GM12878 (cell line): ENCODE data around the gene ZNF282. TPM values are rescaled to one million over a fixed set of nuclear protein-coding genes. Genes with fewer than 3 reads are reported as not detected.
A peak's percentile ranks its signal among the peaks of the same experiment; 100 is the strongest.

ENCODE experiments used
- CBX5 ChIP-seq: sonication (generic); IDR thresholded peaks from 2 replicates; pipeline ENCODE4 v1.6.1; 2016; ENCODE audit warnings: low read depth, moderate library complexity, mild to moderate bottlenecking, inconsistent platforms
- CTCF ChIP-seq, 3 experiments: IDR thresholded peaks in 2 of 3; conservative IDR thresholded peaks in 1 of 3; 2 replicates each; pipeline ENCODE4 v1.5.1; 2011; ENCODE audit warnings: low read depth in 3 of 3, low read length in 3 of 3, mild to moderate bottlenecking in 3 of 3, control low read depth in 2 of 3, moderate library complexity in 2 of 3, inconsistent platforms in 1 of 3, mixed read lengths in 1 of 3; ENCODE audit not compliant: control insufficient read depth in 2 of 3, insufficient read depth in 1 of 3; ENCODE audit errors: extremely low read depth in 1 of 3
- DPF2 ChIP-seq: fragments of 450-650 bp; IDR thresholded peaks from 2 replicates; pipeline ENCODE4 v1.6.1; 2017; ENCODE audit warnings: mild to moderate bottlenecking
- E2F8 ChIP-seq: fragments of 450-650 bp; IDR thresholded peaks from 2 replicates; pipeline ENCODE4 v1.6.1; 2018; ENCODE audit warnings: mild to moderate bottlenecking, low read depth, moderate library complexity; ENCODE audit not compliant: partially characterized antibody
- EP300 ChIP-seq, 2 experiments: fragments of 150-350 bp in 1 of 2; IDR thresholded peaks; 2 replicates each; pipeline ENCODE4 v1.6.1; 2011 to 2012; ENCODE audit warnings: low read depth in 2 of 2, low read length in 2 of 2, borderline replicate concordance in 1 of 2, improper control_type of control experiment in 1 of 2, inconsistent platforms in 1 of 2; ENCODE audit not compliant: control insufficient read depth in 1 of 2
- GABPA ChIP-seq: IDR thresholded peaks from 2 replicates; pipeline ENCODE4 v1.6.1; 2014; ENCODE audit warnings: antibody characterized with exemption, low read depth, mild to moderate bottlenecking, inconsistent platforms
- KLF5 ChIP-seq: fragments of 450-650 bp; IDR thresholded peaks from 2 replicates; pipeline ENCODE4 v1.6.1; 2014; ENCODE audit warnings: mild to moderate bottlenecking; ENCODE audit not compliant: partially characterized antibody
- MTA3 ChIP-seq: IDR thresholded peaks from 2 replicates; pipeline ENCODE4 v1.6.1; 2012; ENCODE audit warnings: low read length, inconsistent platforms, borderline replicate concordance
- NR2C1 ChIP-seq: fragments of 450-650 bp; IDR thresholded peaks from 2 replicates; pipeline ENCODE4 v1.6.1; 2017; ENCODE audit warnings: antibody characterized with exemption, mild to moderate bottlenecking, moderate library complexity
- NR2C2 ChIP-seq: IDR thresholded peaks from 2 replicates; pipeline ENCODE4 v1.6.1; 2011; ENCODE audit warnings: borderline replicate concordance, low read depth; ENCODE audit not compliant: control insufficient read depth, insufficient read length
- PML ChIP-seq: IDR thresholded peaks from 2 replicates; pipeline ENCODE4 v1.6.1; 2012; ENCODE audit warnings: low read length, inconsistent platforms
- POLR2AphosphoS2 ChIP-seq: IDR thresholded peaks from 2 replicates; pipeline ENCODE4 v1.6.1; 2011; ENCODE audit warnings: low read depth, mild to moderate bottlenecking, low read length, improper control_type of control experiment, moderate library complexity
- SREBF1 ChIP-seq: IDR thresholded peaks from 2 replicates; pipeline ENCODE4 v1.6.1; 2012; ENCODE audit warnings: mild to moderate bottlenecking, low read length
- TARDBP ChIP-seq: IDR thresholded peaks from 2 replicates; pipeline ENCODE4 v1.6.1; 2016; ENCODE audit warnings: borderline replicate concordance
- YY1 ChIP-seq: IDR thresholded peaks from 2 replicates; pipeline ENCODE4 v1.6.1; 2011; ENCODE audit warnings: low read depth, mild to moderate bottlenecking, low read length
- ZBED1 ChIP-seq: IDR thresholded peaks from 2 replicates; pipeline ENCODE4 v1.6.1; 2016; ENCODE audit warnings: borderline replicate concordance
- ZNF207 ChIP-seq: fragments of 450-650 bp; IDR thresholded peaks from 2 replicates; pipeline ENCODE4 v1.6.1; 2014; ENCODE audit warnings: antibody characterized with exemption, mild to moderate bottlenecking, borderline replicate concordance
- polyA plus RNA-seq, 11 experiments: library from polyadenylated mRNA; depleted of rRNA in 4 of 11; unstranded in 6 of 11; stranded (reverse) in 5 of 11; fragments of >200 nt; fragmentation: Nextera tagmentation in 4 of 11; fragmentation: Illumina TruSeq in 1 of 11; extraction: Ambion mirVana in 4 of 11; extraction: Trizol in 1 of 11; gene quantifications; 1 replicate in 1 of 11; 2 replicates in 10 of 11; pipeline versions ENCODE4 v1.2.1 to v1.2.3, GENCODE V29; 2011 to 2016; ENCODE audit warnings: inconsistent platforms in 2 of 11, missing spikeins in 2 of 11, low read depth in 1 of 11
- total RNA-seq, 4 experiments: library from RNA; depleted of rRNA in 3 of 4; stranded (reverse); fragments of >200 nt in 3 of 4; fragmentation: Illumina TruSeq in 1 of 4; extraction: Trizol in 1 of 4; gene quantifications; 2 replicates each; pipeline versions ENCODE4 v1.2.1 to v1.2.3, GENCODE V29; 2013 to 2021
- TF ChIP-seq, protein P1 (sequence below): fragments of 450-650 bp; formaldehyde crosslinking; IDR thresholded peaks from 2 replicates; pipeline ENCODE4 v1.5.0; 2022; ENCODE audit warnings: mild to moderate bottlenecking, missing genetic modification characterization
- TF ChIP-seq, protein P2 (sequence below): fragments of 450-650 bp; IDR thresholded peaks from 2 replicates; pipeline ENCODE4 v1.6.1; 2017; ENCODE audit warnings: low read depth, mild to moderate bottlenecking, moderate library complexity

Gene ZNF282
- total and polyA plus RNA-seq, 10 of the 15 experiments (the other 5 are each of a cell fraction or from before 2014, with no cell fraction given) = 0.35 to 28.4 (median 8.1) TPM

- TF ChIP-seq CTCF (IDR thresholded peaks at IDR 0.05 in 2 of 3, conservative IDR thresholded peaks at IDR 0.05 in 1 of 3; ENCODE audit: control insufficient read depth in 2 of 3, extremely low read depth in 1 of 3, insufficient read depth in 1 of 3, low read depth in 3 of 3, low read length in 3 of 3) (peak; percentile 57 to 67 (median 60); a peak in 5 of 6 replicates), DPF2 (peak; percentile 75), NR2C1 (peak; percentile 55; the same call in 1 of the 2 replicates), NR2C2 (no peak), KLF5 (no peak), E2F8 (no peak), GABPA (no peak), ZBED1 (no peak), EP300 (IDR thresholded peaks at IDR 0.05; ENCODE audit: borderline replicate concordance in 1 of 2, control insufficient read depth in 1 of 2, low read depth in 2 of 2, low read length in 2 of 2) (peak in 1 of 2 experiments; percentile 63; a peak in 2 of 4 replicates), ZNF207 (peak; percentile 40; the same call in 1 of the 2 replicates), POLR2AphosphoS2 (0 out of 2 replicates have a peak, but pooled peaks have one; percentile 45), SREBF1 (no peak), YY1 (peak; percentile 59; the same call in 1 of the 2 replicates), TARDBP (0 out of 2 replicates have a peak, but pooled peaks have one; percentile 42), CBX5 (0 out of 2 replicates have a peak, but pooled peaks have one; percentile 15), PML (peak; percentile 7; the same call in 1 of the 2 replicates), MTA3 (no peak)
- TF ChIP-seq, protein P1, sequence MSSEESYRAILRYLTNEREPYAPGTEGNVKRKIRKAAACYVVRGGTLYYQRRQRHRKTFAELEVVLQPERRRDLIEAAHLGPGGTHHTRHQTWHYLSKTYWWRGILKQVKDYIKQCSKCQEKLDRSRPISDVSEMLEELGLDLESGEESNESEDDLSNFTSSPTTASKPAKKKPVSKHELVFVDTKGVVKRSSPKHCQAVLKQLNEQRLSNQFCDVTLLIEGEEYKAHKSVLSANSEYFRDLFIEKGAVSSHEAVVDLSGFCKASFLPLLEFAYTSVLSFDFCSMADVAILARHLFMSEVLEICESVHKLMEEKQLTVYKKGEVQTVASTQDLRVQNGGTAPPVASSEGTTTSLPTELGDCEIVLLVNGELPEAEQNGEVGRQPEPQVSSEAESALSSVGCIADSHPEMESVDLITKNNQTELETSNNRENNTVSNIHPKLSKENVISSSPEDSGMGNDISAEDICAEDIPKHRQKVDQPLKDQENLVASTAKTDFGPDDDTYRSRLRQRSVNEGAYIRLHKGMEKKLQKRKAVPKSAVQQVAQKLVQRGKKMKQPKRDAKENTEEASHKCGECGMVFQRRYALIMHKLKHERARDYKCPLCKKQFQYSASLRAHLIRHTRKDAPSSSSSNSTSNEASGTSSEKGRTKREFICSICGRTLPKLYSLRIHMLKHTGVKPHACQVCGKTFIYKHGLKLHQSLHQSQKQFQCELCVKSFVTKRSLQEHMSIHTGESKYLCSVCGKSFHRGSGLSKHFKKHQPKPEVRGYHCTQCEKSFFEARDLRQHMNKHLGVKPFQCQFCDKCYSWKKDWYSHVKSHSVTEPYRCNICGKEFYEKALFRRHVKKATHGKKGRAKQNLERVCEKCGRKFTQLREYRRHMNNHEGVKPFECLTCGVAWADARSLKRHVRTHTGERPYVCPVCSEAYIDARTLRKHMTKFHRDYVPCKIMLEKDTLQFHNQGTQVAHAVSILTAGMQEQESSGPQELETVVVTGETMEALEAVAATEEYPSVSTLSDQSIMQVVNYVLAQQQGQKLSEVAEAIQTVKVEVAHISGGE = peak; percentile 25; the same call in 1 of the 2 replicates
- TF ChIP-seq, protein P2, sequence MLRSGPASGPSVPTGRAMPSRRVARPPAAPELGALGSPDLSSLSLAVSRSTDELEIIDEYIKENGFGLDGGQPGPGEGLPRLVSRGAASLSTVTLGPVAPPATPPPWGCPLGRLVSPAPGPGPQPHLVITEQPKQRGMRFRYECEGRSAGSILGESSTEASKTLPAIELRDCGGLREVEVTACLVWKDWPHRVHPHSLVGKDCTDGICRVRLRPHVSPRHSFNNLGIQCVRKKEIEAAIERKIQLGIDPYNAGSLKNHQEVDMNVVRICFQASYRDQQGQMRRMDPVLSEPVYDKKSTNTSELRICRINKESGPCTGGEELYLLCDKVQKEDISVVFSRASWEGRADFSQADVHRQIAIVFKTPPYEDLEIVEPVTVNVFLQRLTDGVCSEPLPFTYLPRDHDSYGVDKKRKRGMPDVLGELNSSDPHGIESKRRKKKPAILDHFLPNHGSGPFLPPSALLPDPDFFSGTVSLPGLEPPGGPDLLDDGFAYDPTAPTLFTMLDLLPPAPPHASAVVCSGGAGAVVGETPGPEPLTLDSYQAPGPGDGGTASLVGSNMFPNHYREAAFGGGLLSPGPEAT = peak; percentile 76
Observed at GRCh38 chr7:149147072-149147751, 48.1 kb upstream of the ZNF282 start, which contains the start of gene ZNF398 (continued).
